GM21447 (cell line): Measurements from ENCODE around the gene ARHGAP40.

Source experiments
- ATAC-seq: cut with Tn5 transposase; IDR thresholded peaks from one replicate; pipeline ENCODE4 v1.9.1; 2021; ENCODE audit not compliant: unreplicated experiment

Gene ARHGAP40

GRCh38 chr20:38649275-38649891 lies 47.8 kb downstream of the ARHGAP40 start:
- no peak for ATAC-seq

DNA sequence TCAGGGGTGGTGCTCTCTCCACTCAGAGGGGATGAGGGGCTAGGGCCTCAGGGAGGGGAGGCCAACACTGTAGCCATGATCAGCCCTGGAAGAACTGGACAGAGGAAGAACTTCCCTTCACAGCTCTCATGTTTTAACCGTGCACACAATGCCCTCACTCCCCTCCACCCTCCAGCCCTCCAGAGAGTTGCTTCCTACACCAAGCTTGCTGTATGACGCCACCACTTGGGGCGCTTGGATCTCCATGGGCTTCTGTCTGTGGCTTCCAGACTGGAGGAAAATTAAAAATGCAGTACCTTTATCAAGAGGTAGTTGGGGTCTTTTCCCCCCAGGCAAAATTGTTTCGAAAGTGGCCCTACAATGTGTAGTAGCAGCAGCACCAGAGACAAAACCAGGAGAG lies 48.4 kb downstream of the ARHGAP40 start:
- no peak for ATAC-seq

GRCh38 chr20:38651154-38651553 lies 49.5 kb downstream of the ARHGAP40 start:
- no peak for ATAC-seq

DNA sequence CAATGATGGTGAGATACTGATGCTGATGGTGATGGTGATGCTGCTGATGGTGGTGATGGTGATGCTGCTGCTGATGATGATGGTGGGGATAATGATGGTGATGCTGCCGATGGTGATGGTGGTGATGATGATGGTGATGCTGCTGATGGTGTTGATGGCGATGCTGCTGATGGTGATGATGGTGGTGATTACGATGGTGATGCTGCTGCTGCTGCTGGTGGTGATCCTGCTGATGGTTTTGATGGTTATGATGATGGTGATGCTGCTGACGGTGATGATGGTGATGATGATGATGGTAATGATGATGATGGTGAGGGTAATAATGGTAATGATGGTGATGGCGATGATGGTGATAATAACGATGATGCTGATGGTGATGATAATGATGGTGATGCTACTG lies 50.0 kb downstream of the ARHGAP40 start:
- ATAC-seq, result no peak

DNA sequence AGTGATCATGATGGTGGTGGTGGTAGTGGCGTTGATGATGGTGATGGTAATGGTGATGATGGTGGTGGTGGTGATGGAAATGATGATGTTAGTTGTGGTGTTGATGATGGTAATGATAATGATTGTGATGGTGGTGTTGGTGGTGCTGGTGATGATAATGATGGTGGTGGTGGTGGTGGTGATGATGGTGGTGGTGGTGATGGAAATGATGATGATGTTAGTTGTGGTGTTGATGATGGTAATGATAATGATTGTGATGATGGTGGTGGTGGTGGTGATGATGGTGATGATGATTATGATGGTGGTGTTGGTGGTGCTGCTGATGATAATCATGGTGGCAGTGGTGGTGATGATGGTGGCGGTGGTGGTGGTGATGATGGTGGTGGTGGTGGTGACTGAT lies 51.4 kb downstream of the ARHGAP40 start:
- no peak for ATAC-seq

GRCh38 chr20:38657390-38657789 lies 55.8 kb downstream of the ARHGAP40 start:
- ATAC-seq, result no peak

- no peak for ATAC-seq
These were observed 57.4 kb downstream of the ARHGAP40 start for GRCh38 chr20:38658879-38659596.

- no peak for ATAC-seq
These were observed 57.9 kb downstream of the ARHGAP40 start for GRCh38 chr20:38659597-38659880.

GRCh38 chr20:38660429-38660828 lies 58.8 kb downstream of the ARHGAP40 start:
- ATAC-seq, result no peak

DNA sequence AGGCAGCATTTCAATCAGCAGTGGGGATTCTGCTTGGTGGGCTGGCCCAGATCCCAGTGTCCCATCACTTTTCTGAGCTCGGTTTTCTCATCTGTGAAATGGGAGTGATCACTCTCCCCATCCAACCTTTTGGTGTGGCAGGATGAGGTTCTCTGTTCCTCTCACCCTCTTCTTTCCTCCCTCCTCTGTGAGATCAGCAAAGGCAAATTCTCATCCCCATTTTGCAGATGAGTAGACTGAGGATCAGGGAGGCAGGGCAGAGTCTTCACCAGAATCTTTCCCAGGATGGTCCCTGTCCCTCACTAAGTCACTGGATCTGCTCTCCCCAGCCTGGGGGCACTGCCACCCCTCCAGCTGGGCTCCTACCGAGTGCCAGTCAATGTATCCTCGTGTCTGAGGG lies 62.1 kb downstream of the ARHGAP40 start:
- no peak for ATAC-seq

DNA sequence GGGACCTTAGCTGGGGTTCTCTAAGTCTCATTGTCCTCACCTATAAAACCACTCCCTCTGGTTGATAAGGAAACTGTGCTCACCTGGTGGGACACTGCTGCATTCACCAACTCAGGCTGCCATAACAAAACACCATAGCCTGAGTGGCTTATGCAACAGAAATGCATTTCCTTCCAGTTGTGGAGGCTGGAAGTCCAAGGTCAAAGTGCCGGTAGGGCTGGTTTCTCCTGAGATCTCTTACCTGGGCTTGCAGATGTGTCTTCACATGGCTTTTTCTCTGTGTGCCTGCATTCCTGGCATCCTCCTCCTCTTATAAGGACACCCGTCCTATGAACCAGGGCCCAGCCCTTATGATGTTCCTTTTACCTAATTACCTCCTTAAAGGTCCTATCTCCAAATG lies 62.7 kb downstream of the ARHGAP40 start:
- ATAC-seq, result no peak

DNA sequence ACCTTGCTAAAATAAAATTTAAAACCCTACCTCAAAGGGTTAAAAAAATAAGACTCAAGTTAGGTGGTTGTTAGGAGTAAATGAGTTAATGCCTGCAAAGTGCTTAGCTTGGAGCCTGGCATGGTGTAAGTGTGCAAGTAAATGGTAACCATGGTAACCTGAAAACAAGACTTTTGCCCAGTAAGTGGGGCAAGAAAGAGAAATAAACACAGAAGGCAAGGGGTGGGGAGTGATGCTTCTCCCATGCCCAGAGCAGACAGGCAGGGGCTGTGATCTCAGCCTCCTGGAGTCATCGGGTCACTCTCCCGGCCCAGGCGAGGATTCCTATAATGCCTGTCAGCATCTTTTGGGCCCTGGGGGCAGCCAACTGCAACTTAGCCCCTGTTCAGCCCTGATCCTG lies 63.5 kb downstream of the ARHGAP40 start:
- ATAC-seq, result no peak

DNA sequence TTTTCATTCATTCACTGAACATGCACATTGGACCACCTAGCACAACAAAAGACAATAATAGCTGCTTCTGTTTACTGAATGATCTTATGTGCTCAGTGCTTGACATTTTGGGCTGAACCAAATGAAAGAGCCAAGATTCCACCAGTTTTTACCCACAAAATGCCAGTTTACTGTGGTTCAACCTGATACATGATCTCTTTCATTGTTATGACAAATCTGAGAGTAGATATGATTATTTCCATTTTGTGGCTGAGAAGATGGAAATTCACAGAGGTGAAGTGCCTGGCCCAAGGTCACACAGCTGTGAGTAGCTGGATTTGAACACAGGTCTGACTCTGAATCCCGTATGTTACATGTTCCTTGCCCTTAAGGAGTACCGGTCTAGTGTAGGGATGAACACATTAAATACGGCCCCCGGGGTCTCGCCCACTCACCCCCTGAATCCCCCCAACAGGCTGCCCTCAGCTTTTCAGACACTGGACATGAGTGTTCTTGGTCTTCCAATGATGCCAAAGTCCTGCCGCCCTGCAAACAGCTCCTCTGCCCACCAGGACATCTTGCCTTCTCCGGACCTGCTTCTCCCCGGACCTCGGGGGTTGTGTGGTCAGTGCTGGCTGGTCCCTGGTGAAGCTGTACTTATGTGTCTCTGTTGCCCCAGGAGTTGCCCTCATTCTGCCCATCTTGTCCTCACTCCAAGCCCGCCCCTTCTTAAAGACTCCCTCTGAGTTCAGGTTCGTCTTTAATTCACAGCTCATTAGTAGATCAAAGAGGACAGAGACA lies 64.1 kb downstream of the ARHGAP40 start:
- no peak for ATAC-seq

DNA sequence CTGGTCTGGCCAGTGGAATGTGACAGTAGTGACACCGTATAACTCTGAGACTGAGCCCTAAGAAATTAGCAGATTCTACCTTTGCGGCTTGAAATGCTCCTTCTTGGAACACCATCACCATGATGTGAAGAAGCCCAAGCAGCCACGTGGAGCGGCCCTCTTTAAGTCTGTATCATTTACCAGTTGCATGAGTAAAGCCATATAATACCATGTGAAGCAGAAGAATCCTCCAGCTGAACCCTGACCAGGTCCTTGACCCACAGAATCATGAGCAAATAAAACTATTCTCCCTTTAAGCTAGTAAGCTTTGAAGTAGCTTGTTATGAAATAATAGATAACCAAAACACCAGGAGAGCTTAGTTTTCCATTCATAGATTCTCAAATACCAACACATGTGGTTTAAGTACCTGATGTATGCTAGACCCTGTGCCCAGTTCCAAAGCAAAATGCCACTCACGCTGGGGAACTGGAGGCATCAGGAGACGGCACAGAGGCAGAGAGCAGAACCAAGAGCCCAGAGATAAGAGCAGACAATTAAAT lies 65.9 kb downstream of the ARHGAP40 start:
- ATAC-seq, result no peak

GRCh38 chr20:38669688-38670087 lies 68.1 kb downstream of the ARHGAP40 start:
- no peak for ATAC-seq

DNA sequence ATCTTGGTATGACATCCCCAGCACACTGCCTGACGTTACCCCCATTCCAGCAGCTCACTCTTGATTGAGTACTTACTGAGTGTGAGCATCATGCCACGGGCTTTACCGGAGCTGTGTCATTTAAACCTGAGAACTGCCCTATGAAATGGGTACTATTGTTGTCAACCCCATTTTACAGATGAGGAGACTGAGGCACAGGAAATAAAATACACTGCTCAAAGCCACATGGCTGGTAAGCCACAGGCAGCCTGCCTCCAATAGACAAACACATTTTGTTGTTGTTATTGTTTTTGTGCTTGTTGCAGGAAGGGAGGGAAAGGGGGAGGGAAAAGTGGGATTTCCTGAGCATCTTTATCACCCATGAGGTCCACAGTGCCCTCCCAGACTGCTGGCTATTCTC lies 69.2 kb downstream of the ARHGAP40 start:
- ATAC-seq, result no peak

- ATAC-seq, result no peak
These were observed 69.6 kb downstream of the ARHGAP40 start for GRCh38 chr20:38671186-38671585.

DNA sequence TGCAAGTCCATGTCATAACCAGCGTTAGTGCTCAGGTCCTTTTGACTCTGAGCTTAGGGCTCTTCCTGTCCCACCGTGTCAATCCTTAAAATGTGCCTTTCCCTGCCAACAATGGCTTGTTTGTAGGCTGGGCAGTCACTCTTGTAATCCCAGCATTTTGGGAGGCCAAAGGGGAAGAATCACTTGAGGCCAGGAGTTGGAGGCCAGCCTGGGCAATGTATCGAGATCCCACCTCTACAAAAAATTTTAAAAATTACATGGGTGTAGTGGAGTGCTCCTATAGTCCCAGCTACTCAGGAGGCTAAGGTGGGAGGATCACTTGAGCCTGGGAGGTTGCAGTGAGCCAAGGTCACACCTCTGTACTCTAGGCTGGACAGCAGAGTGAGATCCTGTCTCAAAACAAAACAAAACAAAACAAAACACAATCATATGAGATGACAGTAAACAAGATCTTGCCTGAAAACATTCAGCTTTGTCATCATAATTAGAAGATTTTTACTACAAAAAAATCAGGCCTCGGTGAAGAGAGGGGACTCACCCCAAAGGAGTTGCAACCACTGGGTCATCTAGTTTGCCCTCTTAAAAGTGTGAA lies 70.2 kb downstream of the ARHGAP40 start:
- no peak for ATAC-seq

- no peak for ATAC-seq
These were observed 70.9 kb downstream of the ARHGAP40 start for GRCh38 chr20:38672504-38672903.

- ATAC-seq, result no peak
These were observed 71.7 kb downstream of the ARHGAP40 start for GRCh38 chr20:38673261-38673660.

DNA sequence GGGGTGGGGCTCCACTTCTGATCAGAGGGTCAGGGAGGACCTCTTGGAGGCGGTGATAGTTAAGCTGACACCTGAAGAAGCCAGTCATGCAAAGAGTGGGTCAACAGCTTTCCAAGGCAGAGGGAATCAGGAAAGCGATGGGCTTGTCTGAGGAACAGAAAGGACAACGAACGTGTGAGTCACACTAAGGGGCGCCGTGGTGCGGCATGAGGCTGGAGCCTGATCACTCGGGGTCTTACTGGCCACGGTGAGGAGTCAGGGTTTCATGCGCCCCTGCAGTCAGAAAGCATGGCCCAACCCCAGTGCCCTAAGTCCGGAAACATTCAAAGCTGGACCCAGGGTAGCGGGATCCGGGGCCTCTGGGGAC lies 72.1 kb downstream of the ARHGAP40 start:
- no peak for ATAC-seq
